ENCODE measurements around the gene S1PR4. TPM values are rescaled to one million over a fixed set of nuclear protein-coding genes. Genes with fewer than 3 reads are reported as not detected.

Gene S1PR4
- total RNA-seq = 1 to 10 TPM; 1.8 to 3.3 TPM

- H3K4me3 ChIP-seq = no peak within 1 kb of the TSS
Measured at GRCh38 chr19:3178377-3178972, at the start of gene S1PR4. S1PR4 (plus strand) TSS chr19:3178769; CDS start chr19:3178793, 24 bp downstream.

GRCh38 chr19:3129112-3129511, 49.5 kb upstream of the S1PR4 start:
- H3K36me3 ChIP-seq (replicated peaks in 1 of 2; ENCODE audit: insufficient read depth in 1 of 2, low read depth in 2 of 2) = no peaks in the 10 kb centered on the region
- no peaks in the 10 kb centered on the region for H3K4me1 ChIP-seq
- DNase-seq = peak in 1 of 4 donors; percentile 48
- H3K27me3 ChIP-seq = no peaks in the 10 kb centered on the region
- WGBS, 2 donors = 3 to 5% methylated on average over 1 of the region's 1 CpG
- TF ChIP-seq POLR2A (IDR thresholded peaks at IDR 0.05) = no peak
- TF ChIP-seq CTCF (IDR thresholded peaks at IDR 0.05) = peak in 6 of 7 experiments; percentile 31 to 56 (median 40)
- H3K4me3 ChIP-seq = no peak overlapping the region
- intact Hi-C loops (cut with DNase I) = no loop called here
- no peak for ATAC-seq
- no peak overlapping the region for H3K27ac ChIP-seq
- no peaks in the 10 kb centered on the region for H3K9me3 ChIP-seq

More at GRCh38 chr19:3178377-3178972, at the start of gene S1PR4:
- H3K27me3 ChIP-seq = no peaks in the 10 kb centered on the region
- 60 to 76% methylated on average over 17 to 37 of the region's 42 CpGs for WGBS, 2 donors
- H3K9me3 ChIP-seq = no peaks in the 10 kb centered on the region
- no peaks in the 10 kb centered on the region for H3K36me3 ChIP-seq (replicated peaks in 1 of 2; ENCODE audit: insufficient read depth in 1 of 2, low read depth in 2 of 2)
- no peaks in the 10 kb centered on the region for H3K4me1 ChIP-seq
- H3K27ac ChIP-seq = peak within 1 kb of the TSS in 1 of 4 donors; percentile 64
- peak in 1 of 3 donors; percentile 20 for TF ChIP-seq POLR2A (IDR thresholded peaks at IDR 0.05)
- TF ChIP-seq CTCF (IDR thresholded peaks at IDR 0.05) = no peak
- ATAC-seq = peak; percentile 30
- intact Hi-C loops (cut with DNase I) = no loop called here
- no peak for DNase-seq

- Histone ChIP-seq H3K27me3 (no peaks in the 10 kb centered on the region), H3K9me3 (no peaks in the 10 kb centered on the region), H3K4me1 (no peaks in the 10 kb centered on the region), H3K36me3 (replicated peaks in 1 of 2; ENCODE audit: insufficient read depth in 1 of 2, low read depth in 2 of 2) (no peaks in the 10 kb centered on the region), H3K4me3 (no peak overlapping the region), H3K27ac (no peak overlapping the region)
- TF ChIP-seq CTCF (IDR thresholded peaks at IDR 0.05) = no peak
- TF ChIP-seq POLR2A (IDR thresholded peaks at IDR 0.05) = no peak
- DNase-seq (no peak), ATAC-seq (no peak)
- 88 to 90% methylated on average over 24 of the region's 24 CpGs for WGBS, 2 donors
- intact Hi-C loops (cut with DNase I) = no loop called here
Measured at GRCh38 chr19:3131168-3131567, 47.4 kb upstream of the S1PR4 start.

GRCh38 chr19:3132971-3133792, 45.4 kb upstream of the S1PR4 start:
- ATAC-seq (no peak), DNase-seq (peak in 2 of 4 donors; percentile 36 to 72)
- H3K27me3 ChIP-seq = no peaks in the 10 kb centered on the region
- intact Hi-C loops (cut with DNase I) = no loop called here
- TF ChIP-seq CTCF (IDR thresholded peaks at IDR 0.05) = no peak
- TF ChIP-seq POLR2A (IDR thresholded peaks at IDR 0.05) = no peak
- H3K4me3 ChIP-seq = no peak overlapping the region
- H3K27ac ChIP-seq = peak overlapping the region in 2 of 4 donors; percentile 50 to 58
- H3K9me3 ChIP-seq = no peaks in the 10 kb centered on the region
- no peaks in the 10 kb centered on the region for H3K36me3 ChIP-seq (replicated peaks in 1 of 2; ENCODE audit: insufficient read depth in 1 of 2, low read depth in 2 of 2)
- 42 to 62% methylated on average over 21 to 23 of the region's 24 CpGs for WGBS, 2 donors
- H3K4me1 ChIP-seq = no peaks in the 10 kb centered on the region
